EH (cell line): ENCODE data around the gene HPCAL4.

ENCODE experiments used
- DNase-seq: peaks from one replicate; pipeline ENCODE4 v3.0.0-alpha.2; 2015; ENCODE audit warnings: low read depth

Gene HPCAL4

DNA sequence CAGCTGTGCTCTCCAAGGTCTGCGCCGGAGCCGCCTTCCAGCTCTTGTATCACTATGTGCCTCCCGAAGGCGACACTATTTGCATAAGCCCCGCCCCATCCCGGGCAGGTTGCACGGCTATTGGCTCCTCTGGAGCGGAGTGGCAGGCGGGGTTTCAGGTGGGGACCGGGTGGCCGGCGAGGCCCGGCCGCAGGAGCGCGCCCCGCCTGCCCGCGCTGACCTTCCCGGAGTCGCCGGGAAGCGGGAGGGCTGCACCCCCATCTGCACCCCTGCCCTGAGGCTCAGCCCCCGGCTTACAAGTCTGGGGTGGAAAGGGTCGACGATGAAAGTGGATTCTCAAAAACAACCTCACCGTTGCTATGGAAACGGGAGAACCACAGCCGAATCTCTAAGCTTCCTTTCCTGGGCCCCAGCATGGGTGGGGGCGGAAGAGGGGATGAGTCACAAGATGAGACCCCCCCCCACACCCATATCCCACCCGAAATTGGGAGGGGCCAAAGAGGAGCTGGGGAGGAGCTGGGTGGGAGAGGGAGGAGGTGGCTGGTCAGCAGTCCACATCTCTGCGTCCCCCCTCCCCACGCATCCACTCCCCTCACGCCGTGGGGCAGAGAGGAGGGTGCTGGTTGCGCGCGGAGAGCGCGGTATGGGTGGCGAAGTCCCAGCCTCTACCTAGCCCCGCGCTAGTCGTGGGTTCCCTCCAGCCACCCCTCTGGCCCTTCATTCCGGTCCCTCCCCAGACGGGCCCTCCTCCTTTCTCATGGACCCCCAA lies at the start of gene HPCAL4:
HPCAL4 (minus strand) TSS at position 51 of the 769 bp plus-strand sequence. CDS start 6,830 bp downstream, outside the sequence.
- DNase-seq: peak; percentile 88

DNA sequence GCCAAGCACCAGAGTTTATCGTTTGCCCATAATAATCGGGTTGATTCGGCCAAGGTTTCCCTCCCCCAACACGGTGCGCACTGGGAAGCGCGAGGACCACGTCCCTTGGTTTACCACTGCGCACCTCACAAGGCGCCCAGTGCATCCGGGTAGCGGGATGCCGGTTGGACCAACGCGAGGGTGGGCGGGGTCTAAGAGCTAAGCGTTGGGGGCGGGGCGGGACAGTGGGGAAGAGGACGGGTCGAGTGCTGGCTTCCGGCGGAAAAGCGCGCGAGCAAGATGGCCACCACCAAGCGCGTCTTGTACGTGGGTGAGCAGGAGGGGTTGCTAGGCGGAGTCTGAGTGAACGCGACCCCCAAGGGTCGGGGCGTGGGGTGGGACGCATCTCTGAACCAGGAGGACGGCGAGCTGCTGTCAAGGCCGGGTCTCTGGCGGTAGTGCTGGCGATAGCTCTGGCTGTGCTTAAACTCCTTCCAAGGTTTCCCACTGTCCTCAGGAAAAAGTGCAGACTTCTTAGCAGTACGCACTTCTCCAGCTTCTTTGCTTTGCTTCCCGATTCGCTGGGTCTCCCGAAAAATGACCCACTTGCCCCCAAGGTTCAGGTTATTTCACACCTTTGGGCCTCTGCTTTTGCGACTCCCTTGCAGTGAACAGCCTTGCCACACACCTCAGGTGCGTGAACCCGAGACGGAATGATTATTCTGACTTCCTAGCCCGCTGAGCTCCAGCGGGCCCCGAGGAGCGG lies 47.6 kb upstream of the HPCAL4 start, which contains the start of gene PPIE:
PPIE (plus strand) TSS at position 261 of the 745 bp plus-strand sequence; CDS start at position 280, 19 bp downstream.
- DNase-seq: peak; percentile 87

- peak; percentile 84 for DNase-seq
Measured at GRCh38 chr1:39737546-39738169, 46.4 kb upstream of the HPCAL4 start.

DNA sequence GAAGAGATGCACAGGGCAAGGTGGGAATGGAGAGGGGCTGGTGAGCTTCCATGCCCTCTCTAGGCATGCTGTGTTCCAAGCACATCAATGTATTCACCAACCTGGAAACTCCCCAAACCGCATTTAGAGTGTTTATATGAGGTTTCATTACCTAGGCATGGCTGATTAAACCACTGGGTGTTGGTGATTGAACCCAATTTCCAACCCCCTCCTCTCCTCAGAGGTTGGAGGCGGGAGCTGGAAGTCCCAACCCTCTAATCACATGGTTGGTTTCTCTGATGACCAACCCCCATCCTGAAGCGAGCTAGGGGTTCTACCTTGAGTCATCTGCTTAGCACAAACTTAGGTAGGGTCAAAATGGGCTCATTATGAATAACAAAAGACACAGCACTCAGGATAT lies 44.5 kb upstream of the HPCAL4 start:
- DNase-seq: no peak

GRCh38 chr1:39733161-39733560 lies 41.9 kb upstream of the HPCAL4 start:
- DNase-seq: no peak

DNA sequence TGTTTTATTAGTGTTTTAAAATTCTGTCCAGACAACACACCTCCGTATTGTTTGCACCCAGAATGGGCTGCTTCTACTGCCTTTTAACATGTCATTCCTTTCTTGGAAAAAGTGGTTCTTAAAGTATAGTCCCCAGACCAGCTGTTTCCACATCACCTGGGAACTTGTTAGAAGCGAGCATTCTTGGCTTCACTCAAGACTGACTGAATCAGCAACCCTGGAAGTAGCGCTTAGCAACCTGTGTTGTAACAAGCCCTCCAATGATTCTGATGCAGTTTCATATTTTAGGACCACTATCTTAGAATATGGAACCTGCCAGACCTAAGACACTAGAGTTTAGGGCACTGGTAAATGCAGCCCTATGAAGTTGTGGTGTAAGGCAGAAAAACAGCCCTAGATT lies 41.5 kb upstream of the HPCAL4 start:
- DNase-seq: no peak

GRCh38 chr1:39729842-39730241 lies 38.6 kb upstream of the HPCAL4 start:
- DNase-seq: no peak

- DNase-seq: no peak
Measured at GRCh38 chr1:39729030-39729429, 37.8 kb upstream of the HPCAL4 start.

DNA sequence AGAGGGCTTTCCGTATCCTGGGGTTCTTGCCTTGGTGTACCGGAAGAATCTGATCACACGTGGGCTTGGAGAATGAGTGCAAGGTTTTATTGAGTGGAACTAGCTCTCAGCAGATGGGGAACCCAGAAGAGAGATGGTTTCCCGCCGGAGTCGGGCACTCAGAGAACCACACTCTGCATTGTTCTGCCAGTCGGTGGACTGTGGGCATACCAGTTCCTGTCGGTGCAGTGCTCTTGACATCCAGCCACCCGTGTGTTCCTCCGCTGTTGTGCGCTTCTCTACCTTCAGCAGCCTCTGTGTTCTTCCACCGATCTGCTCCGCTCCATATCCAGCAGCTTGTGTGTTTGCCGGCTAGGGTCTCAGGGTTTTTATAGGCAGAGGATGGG lies 36.7 kb upstream of the HPCAL4 start:
- no peak for DNase-seq

- DNase-seq: no peak
Measured at GRCh38 chr1:39727221-39727931, 36.1 kb upstream of the HPCAL4 start.

GRCh38 chr1:39726600-39726999 lies 35.4 kb upstream of the HPCAL4 start:
- no peak for DNase-seq

GRCh38 chr1:39722495-39722894 lies 31.3 kb upstream of the HPCAL4 start:
- DNase-seq: peak; percentile 32

DNA sequence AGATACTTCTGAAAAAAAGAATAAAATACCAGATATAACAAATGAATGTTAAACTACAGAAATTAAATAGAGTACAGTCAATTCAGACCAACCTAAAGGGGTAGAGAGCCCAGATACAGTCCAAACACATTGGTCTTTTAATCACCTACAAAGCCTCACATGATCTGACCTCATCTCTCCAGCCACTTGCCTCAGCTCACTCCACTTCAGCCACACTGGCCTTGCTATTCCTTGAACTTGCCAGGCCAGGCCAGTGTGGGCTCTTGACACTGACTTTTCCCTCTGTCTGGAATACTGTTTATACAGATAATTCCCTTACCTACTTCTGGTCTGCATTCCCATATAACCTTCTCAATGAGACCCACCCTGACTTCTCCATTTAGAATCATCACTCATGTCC lies 30.4 kb upstream of the HPCAL4 start:
- no peak for DNase-seq

GRCh38 chr1:39720094-39720999 lies 29.1 kb upstream of the HPCAL4 start:
- peak; percentile 70 for DNase-seq

DNA sequence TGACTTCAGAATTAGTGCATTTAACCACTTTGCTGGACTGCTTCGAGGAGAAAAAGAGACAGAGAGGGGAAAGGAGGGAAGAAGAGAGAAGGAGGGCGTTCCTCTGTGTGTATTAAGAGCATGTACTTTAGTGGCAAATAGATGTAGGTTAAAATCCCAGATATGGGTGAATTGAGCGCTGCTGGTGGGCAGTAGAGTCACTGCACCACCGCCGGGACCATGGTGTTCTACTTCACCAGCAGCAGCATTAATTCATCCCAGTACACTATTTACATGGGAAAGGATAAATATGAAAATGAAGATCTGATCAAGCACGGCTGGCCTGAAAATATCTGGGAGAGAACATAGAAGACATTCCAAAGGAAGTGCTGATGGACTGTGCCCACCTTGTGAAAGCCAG lies 26.6 kb upstream of the HPCAL4 start:
- DNase-seq: no peak

GRCh38 chr1:39713557-39713956 lies 22.3 kb upstream of the HPCAL4 start:
- DNase-seq: no peak

GRCh38 chr1:39711966-39712340 lies 20.7 kb upstream of the HPCAL4 start:
- DNase-seq: no peak

GRCh38 chr1:39711104-39711965 lies 20.1 kb upstream of the HPCAL4 start:
- peak; percentile 19 for DNase-seq

- no peak for DNase-seq
Measured at GRCh38 chr1:39707506-39707905, 16.3 kb upstream of the HPCAL4 start.

DNA sequence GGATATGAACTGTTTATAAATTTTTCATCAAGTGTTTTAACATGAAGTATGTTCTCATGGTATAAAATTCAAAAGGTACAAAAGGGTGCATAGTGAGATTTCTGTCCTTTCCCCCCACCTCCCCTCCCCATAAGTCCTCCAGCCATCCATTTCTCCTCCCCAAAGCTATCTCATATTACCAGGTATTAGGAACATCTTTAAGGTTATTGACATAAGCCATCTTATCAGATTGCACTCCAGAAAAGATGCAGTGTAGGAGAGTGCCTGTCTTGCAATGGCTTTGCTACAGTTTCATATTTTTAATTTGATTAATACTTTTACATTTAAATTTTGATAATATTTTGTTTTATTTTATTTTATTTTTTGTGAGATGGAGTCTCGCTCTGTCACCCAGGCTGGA lies 13.5 kb upstream of the HPCAL4 start:
- DNase-seq: no peak
